ENCODE results near the gene OPN4. TPM values are rescaled to one million over a fixed set of nuclear protein-coding genes. Genes with fewer than 3 reads are reported as not detected.

The OPN4 gene
- total RNA-seq, 2 donors from 2014 or later: not detected

DNA sequence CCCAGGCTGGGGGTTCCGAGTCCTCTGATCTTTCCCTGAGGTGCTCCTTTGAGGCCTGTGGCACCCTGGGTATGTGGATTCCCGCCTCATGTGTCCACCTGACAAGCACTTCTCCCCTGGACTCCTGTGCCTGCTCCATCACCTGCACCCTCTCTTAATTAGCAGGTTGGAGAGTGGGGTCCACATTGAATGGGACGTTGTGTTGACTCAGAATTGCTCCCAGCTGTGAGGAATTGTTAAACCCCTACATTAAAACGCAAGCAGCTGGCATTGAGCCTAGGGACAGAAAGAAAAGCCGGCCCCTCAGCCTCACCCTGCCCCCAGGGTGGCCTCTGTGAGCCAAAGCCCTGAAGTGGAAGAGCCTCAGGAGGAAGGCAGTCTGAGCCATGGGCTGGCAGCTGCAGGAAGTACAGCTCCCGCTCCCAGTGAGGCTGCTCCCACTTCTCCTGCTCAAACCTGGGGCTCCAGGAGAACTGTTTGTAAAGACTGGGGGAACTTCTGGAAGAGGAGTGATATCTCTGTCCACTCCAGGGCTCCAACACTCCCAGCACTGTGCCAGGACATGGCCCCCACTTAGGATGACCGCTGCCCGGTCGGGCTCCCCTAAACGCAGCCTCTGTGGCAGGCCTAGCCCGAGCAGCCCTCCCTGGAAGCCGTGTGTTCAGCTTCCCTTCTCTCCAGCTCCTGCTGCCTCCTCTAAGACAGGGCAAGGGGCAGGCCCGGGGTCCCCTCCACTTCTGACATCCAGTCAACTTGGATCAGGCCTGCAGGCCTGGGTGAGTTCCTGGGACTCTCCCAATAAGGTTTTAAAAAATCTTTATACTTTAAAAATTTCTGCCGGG is 1.8 kb upstream of the OPN4 start:
- ATAC-seq (no peak), DNase-seq (no peak)
- Histone ChIP-seq H3K4me3 (no peak overlapping the region), H3K27me3 (no peaks in the 10 kb centered on the region), H3K36me3 (replicated peaks in 1 of 2; ENCODE audit: insufficient read depth in 1 of 2, low read depth in 2 of 2) (no peaks in the 10 kb centered on the region), H3K27ac (no peak overlapping the region), H3K4me1 (peaks cover 5% of the 10 kb centered on the region), H3K9me3 (no peaks in the 10 kb centered on the region)
- TF ChIP-seq, protein P1, sequence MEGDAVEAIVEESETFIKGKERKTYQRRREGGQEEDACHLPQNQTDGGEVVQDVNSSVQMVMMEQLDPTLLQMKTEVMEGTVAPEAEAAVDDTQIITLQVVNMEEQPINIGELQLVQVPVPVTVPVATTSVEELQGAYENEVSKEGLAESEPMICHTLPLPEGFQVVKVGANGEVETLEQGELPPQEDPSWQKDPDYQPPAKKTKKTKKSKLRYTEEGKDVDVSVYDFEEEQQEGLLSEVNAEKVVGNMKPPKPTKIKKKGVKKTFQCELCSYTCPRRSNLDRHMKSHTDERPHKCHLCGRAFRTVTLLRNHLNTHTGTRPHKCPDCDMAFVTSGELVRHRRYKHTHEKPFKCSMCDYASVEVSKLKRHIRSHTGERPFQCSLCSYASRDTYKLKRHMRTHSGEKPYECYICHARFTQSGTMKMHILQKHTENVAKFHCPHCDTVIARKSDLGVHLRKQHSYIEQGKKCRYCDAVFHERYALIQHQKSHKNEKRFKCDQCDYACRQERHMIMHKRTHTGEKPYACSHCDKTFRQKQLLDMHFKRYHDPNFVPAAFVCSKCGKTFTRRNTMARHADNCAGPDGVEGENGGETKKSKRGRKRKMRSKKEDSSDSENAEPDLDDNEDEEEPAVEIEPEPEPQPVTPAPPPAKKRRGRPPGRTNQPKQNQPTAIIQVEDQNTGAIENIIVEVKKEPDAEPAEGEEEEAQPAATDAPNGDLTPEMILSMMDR (IDR thresholded peaks at IDR 0.05): no peak
- TF ChIP-seq POLR2A (IDR thresholded peaks at IDR 0.05): no peak
- intact Hi-C loops (cut with DNase I): no loop called here
- WGBS, 2 donors: 80 to 84% methylated on average over 8 to 14 of the region's 14 CpGs

DNA sequence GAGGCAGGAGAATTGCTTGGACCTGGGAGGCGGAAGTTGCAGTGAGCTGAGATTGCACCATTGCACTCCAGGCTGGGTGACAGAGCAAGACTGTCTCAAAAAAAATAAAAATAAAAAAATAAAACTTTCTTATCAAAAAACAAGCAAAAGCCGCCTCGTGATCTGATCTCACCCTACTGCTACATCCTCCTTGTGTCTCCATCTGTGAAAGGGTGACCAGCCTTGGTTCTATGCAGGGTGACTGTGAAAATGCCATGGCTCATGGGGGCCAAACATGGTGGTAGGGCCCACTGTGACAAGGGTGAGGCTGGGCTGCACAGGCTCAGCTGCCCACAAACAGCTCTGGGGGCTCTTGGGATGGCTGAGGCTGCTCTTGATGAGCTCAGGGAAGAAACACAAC is 968 bp upstream of the OPN4 start:
- no peak for TF ChIP-seq POLR2A (IDR thresholded peaks at IDR 0.05)
- TF ChIP-seq, protein P1 (IDR thresholded peaks at IDR 0.05): no peak
- peaks cover 5% of the 10 kb centered on the region for H3K4me1 ChIP-seq
- no peaks in the 10 kb centered on the region for H3K9me3 ChIP-seq
- 73 to 87% methylated on average over 3 of the region's 3 CpGs for WGBS, 2 donors
- intact Hi-C loops (cut with DNase I): no loop called here
- no peak overlapping the region for H3K27ac ChIP-seq
- no peak overlapping the region for H3K4me3 ChIP-seq
- H3K27me3 ChIP-seq: no peaks in the 10 kb centered on the region
- ATAC-seq (no peak), DNase-seq (no peak)
- no peaks in the 10 kb centered on the region for H3K36me3 ChIP-seq (replicated peaks in 1 of 2; ENCODE audit: insufficient read depth in 1 of 2, low read depth in 2 of 2)

DNA sequence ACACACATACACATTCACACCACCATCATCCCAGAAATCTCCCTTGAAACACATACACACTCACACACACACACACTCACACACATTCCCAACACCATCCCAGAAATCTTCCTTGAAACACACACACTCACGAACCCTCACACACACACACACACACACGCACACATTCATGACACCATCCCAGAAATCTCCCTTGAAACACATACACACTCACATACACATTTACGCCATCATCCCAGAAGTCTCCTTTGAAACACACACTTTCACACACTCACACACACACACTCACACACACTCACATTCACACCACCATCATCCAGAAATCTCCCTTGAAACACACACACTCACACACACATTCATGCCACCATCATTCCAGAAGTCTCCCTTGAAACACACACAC is 360 bp upstream of the OPN4 start:
- no peak for DNase-seq
- no peaks in the 10 kb centered on the region for H3K9me3 ChIP-seq
- no peak overlapping the region for H3K4me3 ChIP-seq
- no peak for TF ChIP-seq POLR2A (IDR thresholded peaks at IDR 0.05)
- TF ChIP-seq, protein P1 (IDR thresholded peaks at IDR 0.05): no peak
- ATAC-seq: no peak
- no peaks in the 10 kb centered on the region for H3K27me3 ChIP-seq
- H3K4me1 ChIP-seq: peaks cover 5% of the 10 kb centered on the region
- intact Hi-C loops (cut with DNase I): no loop called here
- 90 to 92% methylated on average over 3 of the region's 3 CpGs for WGBS, 2 donors
- H3K36me3 ChIP-seq (replicated peaks in 1 of 2; ENCODE audit: insufficient read depth in 1 of 2, low read depth in 2 of 2): no peaks in the 10 kb centered on the region
- H3K27ac ChIP-seq: no peak overlapping the region

DNA sequence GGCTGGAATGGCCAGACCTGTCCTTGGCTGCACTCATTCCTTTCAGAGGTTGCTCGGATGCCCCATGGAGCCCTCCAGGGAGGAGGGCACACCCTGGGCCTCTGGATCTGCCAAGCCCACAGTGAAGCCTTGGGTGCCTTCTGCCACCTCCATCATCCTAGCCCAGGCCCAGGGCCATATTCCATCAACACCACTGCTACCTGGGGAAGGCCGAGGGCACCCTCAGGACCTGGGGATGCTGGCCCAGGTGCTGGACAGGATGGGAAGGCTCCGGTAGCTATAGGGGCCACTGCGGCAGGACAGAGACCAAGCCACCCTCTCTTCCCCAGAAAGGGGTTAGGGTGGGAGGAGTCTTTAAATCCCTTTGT is 810 bp downstream of the OPN4 start:
- WGBS, 2 donors: 100% methylated on average over 1 to 3 of the region's 4 CpGs
- Histone ChIP-seq H3K36me3 (replicated peaks in 1 of 2; ENCODE audit: insufficient read depth in 1 of 2, low read depth in 2 of 2) (no peaks in the 10 kb centered on the region), H3K4me1 (no peaks in the 10 kb centered on the region), H3K4me3 (no peak overlapping the region), H3K27ac (no peak overlapping the region), H3K27me3 (no peaks in the 10 kb centered on the region), H3K9me3 (no peaks in the 10 kb centered on the region)
- intact Hi-C loops (cut with DNase I): no loop called here
- no peak for TF ChIP-seq POLR2A (IDR thresholded peaks at IDR 0.05)
- TF ChIP-seq, protein P1 (IDR thresholded peaks at IDR 0.05): no peak
- ATAC-seq: no peak
- no peak for DNase-seq

DNA sequence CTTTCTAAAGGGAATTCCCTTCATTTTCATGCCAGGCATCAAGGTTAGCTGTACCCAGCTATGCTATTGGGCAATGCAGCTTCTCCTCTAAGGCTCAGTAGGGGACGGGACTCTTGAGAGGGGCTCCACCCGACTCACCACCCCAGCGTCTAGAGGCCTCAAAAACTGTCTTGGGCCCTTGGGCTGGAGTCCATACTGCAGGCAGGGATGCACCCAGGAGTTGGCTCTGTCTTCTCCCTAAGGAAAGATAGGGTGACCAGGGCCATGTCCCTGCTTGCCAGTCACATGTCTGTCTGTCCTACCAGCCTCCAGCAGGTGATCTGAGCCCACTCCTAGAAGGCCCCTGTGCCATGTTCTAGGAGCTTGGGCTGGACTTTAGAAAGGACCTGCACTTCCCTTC is 1.2 kb downstream of the OPN4 start:
- Histone ChIP-seq H3K4me3 (no peak overlapping the region), H3K4me1 (no peaks in the 10 kb centered on the region), H3K9me3 (no peaks in the 10 kb centered on the region), H3K27me3 (no peaks in the 10 kb centered on the region), H3K27ac (no peak overlapping the region), H3K36me3 (replicated peaks in 1 of 2; ENCODE audit: insufficient read depth in 1 of 2, low read depth in 2 of 2) (no peaks in the 10 kb centered on the region)
- intact Hi-C loops (cut with DNase I): no loop called here
- WGBS, 2 donors: 90% methylated on average over 3 of the region's 3 CpGs; no CpG with 5 or more reads in 1 of the 2 donors
- DNase-seq (no peak), ATAC-seq (no peak)
- TF ChIP-seq POLR2A (IDR thresholded peaks at IDR 0.05): no peak

Measured in body of pancreas (tissue), 4 donors.